B cell (primary cell): Measurements from ENCODE around the gene LTC4S. TPM values are rescaled to one million over a fixed set of nuclear protein-coding genes. Genes with fewer than 3 reads are reported as not detected.

Source experiments
- ATAC-seq: fragments of 200-7000 bp; cut with Tn5 transposase; one replicate; pipeline ENCODE4 v1.10.0; 2021; ENCODE audit warnings: low read depth, mild to moderate bottlenecking, moderate number of reproducible peaks, moderate library complexity
- CTCF ChIA-PET: fragments of 350-600 bp; sonication (Branson Sonifier 250); formaldehyde crosslinking; loops from one replicate; lab custom pipeline; 2021; ENCODE audit warnings: antibody characterized with exemption, inconsistent platforms; lab: Charles Lee
- POLR2A ChIA-PET: fragments of 350-600 bp; sonication (Branson Sonifier 250); formaldehyde crosslinking; loops from one replicate; lab custom pipeline; 2021; ENCODE audit warnings: antibody characterized with exemption; lab: Charles Lee
- DNase-seq: peaks from one replicate; pipeline ENCODE4 v3.0.0; 2013
- H2AFZ ChIP-seq: 2 replicates; pipeline ENCODE4 v1.6.1; 2012; ENCODE audit warnings: mild to moderate bottlenecking, low read depth, low read length; ENCODE audit not compliant: insufficient read depth, poor library complexity, severe bottlenecking
- H3K27ac ChIP-seq, 2 donors: 1 replicate in 1 of 2; 2 replicates in 1 of 2; pipeline ENCODE4 v1.5.1; 2012 to 2013; ENCODE audit warnings: low read length in 2 of 2, mild to moderate bottlenecking in 2 of 2, moderate library complexity in 1 of 2
- H3K27me3 ChIP-seq, 4 experiments: fragments of 200-600 bp in 1 of 4; sonication (generic) in 1 of 4; replicated peaks in 1 of 4; 1 replicate in 2 of 4; 2 replicates in 2 of 4; pipeline versions ENCODE4 v1.6.1 to v1.7.0; 2013 to 2016; ENCODE audit warnings: low read length in 3 of 4, mild to moderate bottlenecking in 2 of 4, mixed read lengths in 1 of 4, moderate library complexity in 1 of 4; ENCODE audit not compliant: insufficient read depth in 4 of 4, control insufficient read depth in 3 of 4; ENCODE audit errors: control extremely low read depth in 1 of 4
- H3K36me3 ChIP-seq, 2 experiments: replicated peaks in 1 of 2; 1 replicate in 1 of 2; 2 replicates in 1 of 2; pipeline versions ENCODE4 v1.6.1 to v1.7.1; 2013; ENCODE audit warnings: low read length in 1 of 2; ENCODE audit not compliant: insufficient read depth in 2 of 2, control insufficient read depth in 1 of 2; ENCODE audit errors: control extremely low read depth in 1 of 2, extremely low read depth in 1 of 2
- H3K4me1 ChIP-seq, 2 donors: fragments of 200-600 bp in 1 of 2; sonication (generic) in 1 of 2; 1 replicate in 1 of 2; 2 replicates in 1 of 2; pipeline versions ENCODE4 v1.5.1 to v1.6.1; 2013 to 2017; ENCODE audit warnings: low read length in 2 of 2; ENCODE audit not compliant: control insufficient read depth in 2 of 2, insufficient read depth in 2 of 2
- H3K4me2 ChIP-seq: replicated peaks from 2 replicates; pipeline ENCODE3; 2012; ENCODE audit warnings: mild to moderate bottlenecking, low read depth, low read length; ENCODE audit not compliant: poor library complexity, severe bottlenecking
- H3K4me3 ChIP-seq, 5 experiments: fragments of 200-600 bp in 1 of 5; sonication (generic) in 1 of 5; 1 replicate in 3 of 5; 2 replicates in 2 of 5; pipeline versions ENCODE4 v1.5.1 to v1.7.0; 2011 to 2016; ENCODE audit warnings: low read length in 4 of 5, mild to moderate bottlenecking in 4 of 5, low read depth in 2 of 5, control low read depth in 1 of 5, moderate library complexity in 1 of 5; ENCODE audit not compliant: insufficient read depth in 1 of 5; ENCODE audit errors: control extremely low read depth in 1 of 5, extremely low read depth in 1 of 5
- H3K79me2 ChIP-seq: fragments of 200-600 bp; sonication (generic); one replicate; pipeline ENCODE4 v1.6.0; 2016; ENCODE audit warnings: low read length; ENCODE audit not compliant: control insufficient read depth, insufficient read depth
- H3K9ac ChIP-seq: fragments of 200-600 bp; sonication (generic); 2 replicates; pipeline ENCODE4 v1.6.1; 2017; ENCODE audit warnings: mild to moderate bottlenecking, low read length, moderate library complexity
- H3K9me3 ChIP-seq, 3 donors: one replicate each; pipeline versions ENCODE4 v1.6.1 to v1.7.1; 2013; ENCODE audit warnings: low read length in 2 of 3; ENCODE audit not compliant: control insufficient read depth in 2 of 3, insufficient read depth in 1 of 3; ENCODE audit errors: control extremely low read depth in 1 of 3
- H4K20me1 ChIP-seq: 2 replicates; pipeline ENCODE4 v1.6.0; 2012; ENCODE audit warnings: mild to moderate bottlenecking, low read length; ENCODE audit not compliant: insufficient read depth, control insufficient read depth, poor library complexity, severe bottlenecking
- H3K27ac Mint-ChIP-seq: one replicate; pipeline ENCODE4 v1.8.0; 2021; ENCODE audit warnings: mixed read lengths
- H3K27me3 Mint-ChIP-seq: one replicate; pipeline ENCODE4 v1.8.0; 2021; ENCODE audit warnings: mixed read lengths
- H3K4me1 Mint-ChIP-seq: one replicate; pipeline ENCODE4 v1.8.0; 2021; ENCODE audit warnings: mixed read lengths
- H3K4me3 Mint-ChIP-seq: one replicate; pipeline ENCODE4 v1.8.0; 2021; ENCODE audit warnings: mixed read lengths
- H3K9me3 Mint-ChIP-seq: one replicate; pipeline ENCODE4 v1.8.0; 2022; ENCODE audit warnings: mixed read lengths; ENCODE audit not compliant: insufficient read depth
- CTCF ChIP-seq: fragments of 200-600 bp; IDR thresholded peaks from one replicate; pipeline ENCODE4 v1.8.0; 2022; ENCODE audit warnings: antibody characterized with exemption, mild to moderate bottlenecking
- EZH2 ChIP-seq: IDR thresholded peaks from 2 replicates; pipeline ENCODE4 v1.6.1; 2012; ENCODE audit warnings: borderline replicate concordance, low read depth, mild to moderate bottlenecking, moderate library complexity, low read length; ENCODE audit not compliant: insufficient read depth, poor library complexity, severe bottlenecking
- WGBS: methylation state at CpG from one replicate; pipeline ENCODE4 v1.1.5; 2013; ENCODE audit warnings: missing lambda C conversion rate; ENCODE audit not compliant: insufficient coverage; 5-methylcytosine and 5-hydroxymethylcytosine counted together
- intact Hi-C: fragments of 100-400 bp; cut with micrococcal nuclease; formaldehyde crosslinking; loops from one replicate; pipeline ENCODE4 v1.10.0; 2022
- polyA plus RNA-seq: library from polyadenylated mRNA; depleted of rRNA; stranded (reverse); fragments of >200 nt; gene quantifications from 2 replicates; pipeline ENCODE4 v1.2.3, GENCODE V29; 2012
- total RNA-seq, 2 donors: library from RNA; stranded (reverse); fragments of 120-200 nt in 1 of 2; gene quantifications; 1 replicate in 1 of 2; 2 replicates in 1 of 2; pipeline versions ENCODE4 v1.2.3 to v1.2.4, GENCODE V29; 2013 to 2022

LTC4S gene
- total and polyA plus RNA-seq, 2 donors (not counting 1 experiment from before 2014, with no cell fraction given) = 0.40 to 3.8 TPM

GRCh38 chr5:179817890-179818745, 24.3 kb downstream of the LTC4S start:
- peaks cover 0 to 6% (median 0%) of the 10 kb centered on the region in 4 experiments for H3K27me3 ChIP-seq
- H3K27ac Mint-ChIP-seq = peak overlapping the region; percentile 96
- WGBS = 88% methylated on average over 10 of the region's 14 CpGs
- ATAC-seq (no peak), DNase-seq (peak; percentile 44)
- peaks cover 50% of the 10 kb centered on the region for H3K4me1 Mint-ChIP-seq
- no peaks in the 10 kb centered on the region for H3K27me3 Mint-ChIP-seq
- H3K36me3 ChIP-seq = peaks cover 0 to 10% of the 10 kb centered on the region in 2 experiments
- H3K4me1 ChIP-seq = peaks cover 40 to 52% of the 10 kb centered on the region in 2 donors
- H3K9ac ChIP-seq = peak overlapping the region; percentile 98
- H3K79me2 ChIP-seq = peaks cover 39% of the 10 kb centered on the region
- CTCF ChIA-PET = no interaction called here
- H4K20me1 ChIP-seq = peaks cover 24% of the 10 kb centered on the region
- H3K4me2 ChIP-seq = peak overlapping the region; percentile 98
- peak overlapping the region; percentile 91 for H3K4me3 Mint-ChIP-seq
- POLR2A ChIA-PET = interaction anchor here (1.9 to 3.4 kb wide), 2 partner anchors 11 to 22 kb away, joined by 8 to 44 read pairs; partner anchors contain the start of gene MGAT4B
- TF ChIP-seq EZH2 = no peak
- TF ChIP-seq CTCF = no peak
- no peaks in the 10 kb centered on the region for H3K9me3 Mint-ChIP-seq
- peak overlapping the region; percentile 66 for H2AFZ ChIP-seq
- H3K4me3 ChIP-seq = peak overlapping the region in 4 of 5 experiments; percentile 38 to 59 (median 50)
- H3K27ac ChIP-seq = peak overlapping the region; percentile 73 to 98
- peaks cover 0 to 3% (median 0%) of the 10 kb centered on the region in 3 donors for H3K9me3 ChIP-seq
- intact Hi-C loops = loop anchor here (5.0 kb wide), 2 partner anchors 254 to 266 kb away; partner anchors contain the start of genes RNF130 and RUFY1
